Ovary (tissue), 3 donors: ENCODE measurements around the gene INF2.

Experiments used
- EP300 ChIP-seq: sonication (generic); formaldehyde crosslinking; IDR thresholded peaks from one replicate; pipeline ENCODE4 v1.6.1; 2017; ENCODE audit warnings: antibody characterized with exemption
- POLR2A ChIP-seq: fragments of 450-650 bp; IDR thresholded peaks from one replicate; pipeline ENCODE4 v1.6.1; 2017; ENCODE audit warnings: antibody characterized with exemption, mild to moderate bottlenecking, moderate library complexity
- TF ChIP-seq, protein P1 (sequence below), 3 donors: fragments of 450-650 bp in 2 of 3; fragments of 200-600 bp in 1 of 3; IDR thresholded peaks; one replicate each; pipeline versions ENCODE4 v1.5.1 to v1.8.0; 2016 to 2022; ENCODE audit warnings: antibody characterized with exemption in 3 of 3, mild to moderate bottlenecking in 1 of 3
- donor health status: DM: no; HTN: no; CAD: no.

DNA sequence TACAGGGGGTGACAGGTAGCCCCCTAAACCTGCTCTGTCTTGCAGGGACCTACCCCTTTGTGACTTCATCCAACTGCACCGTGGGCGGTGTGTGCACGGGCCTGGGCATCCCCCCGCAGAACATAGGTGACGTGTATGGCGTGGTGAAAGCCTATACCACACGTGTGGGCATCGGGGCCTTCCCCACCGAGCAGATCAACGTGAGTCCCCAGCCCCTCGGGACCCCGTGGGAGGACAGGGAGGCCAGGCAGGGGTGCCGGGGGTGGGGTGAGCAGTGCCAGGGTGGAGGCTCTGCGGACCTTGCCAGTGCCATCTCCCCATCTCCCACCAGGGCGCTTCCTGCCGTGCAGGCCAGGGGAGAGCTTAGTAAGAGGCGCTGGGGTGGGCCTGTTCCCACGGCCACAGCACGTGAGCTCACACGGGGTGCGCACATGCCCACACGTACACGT lies 52.4 kb downstream of the INF2 start:
- TF ChIP-seq, protein P1, sequence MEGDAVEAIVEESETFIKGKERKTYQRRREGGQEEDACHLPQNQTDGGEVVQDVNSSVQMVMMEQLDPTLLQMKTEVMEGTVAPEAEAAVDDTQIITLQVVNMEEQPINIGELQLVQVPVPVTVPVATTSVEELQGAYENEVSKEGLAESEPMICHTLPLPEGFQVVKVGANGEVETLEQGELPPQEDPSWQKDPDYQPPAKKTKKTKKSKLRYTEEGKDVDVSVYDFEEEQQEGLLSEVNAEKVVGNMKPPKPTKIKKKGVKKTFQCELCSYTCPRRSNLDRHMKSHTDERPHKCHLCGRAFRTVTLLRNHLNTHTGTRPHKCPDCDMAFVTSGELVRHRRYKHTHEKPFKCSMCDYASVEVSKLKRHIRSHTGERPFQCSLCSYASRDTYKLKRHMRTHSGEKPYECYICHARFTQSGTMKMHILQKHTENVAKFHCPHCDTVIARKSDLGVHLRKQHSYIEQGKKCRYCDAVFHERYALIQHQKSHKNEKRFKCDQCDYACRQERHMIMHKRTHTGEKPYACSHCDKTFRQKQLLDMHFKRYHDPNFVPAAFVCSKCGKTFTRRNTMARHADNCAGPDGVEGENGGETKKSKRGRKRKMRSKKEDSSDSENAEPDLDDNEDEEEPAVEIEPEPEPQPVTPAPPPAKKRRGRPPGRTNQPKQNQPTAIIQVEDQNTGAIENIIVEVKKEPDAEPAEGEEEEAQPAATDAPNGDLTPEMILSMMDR (IDR thresholded peaks at IDR 0.05), result no peak
- no peak for TF ChIP-seq POLR2A
- no peak for TF ChIP-seq EP300
